ENCODE data around the gene FAM174B.

The FAM174B gene

DNA sequence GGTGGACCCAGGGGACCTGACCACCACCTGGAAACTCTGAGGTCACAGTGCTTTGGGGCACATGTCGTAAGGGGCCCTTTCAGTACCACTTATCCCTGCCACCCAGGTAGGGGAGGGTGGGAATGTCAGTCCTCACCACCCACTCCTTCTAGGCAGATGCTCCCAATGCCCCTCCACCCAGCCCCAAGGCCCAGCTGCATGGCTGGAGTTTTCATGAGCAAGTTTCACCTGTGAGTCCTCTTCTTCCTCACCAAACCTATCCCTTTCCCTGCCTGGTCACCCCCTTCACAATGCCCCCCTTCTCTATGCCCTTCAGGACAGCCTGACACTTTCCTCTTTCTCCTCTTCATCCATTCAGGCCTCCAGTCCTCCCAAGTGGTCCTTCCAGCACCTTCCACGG is 9.8 kb downstream of the FAM174B start:
- no peak for DNase-seq (ENCODE audit: low read depth, low spot score)
- no peak overlapping the region for H3K27ac ChIP-seq

DNA sequence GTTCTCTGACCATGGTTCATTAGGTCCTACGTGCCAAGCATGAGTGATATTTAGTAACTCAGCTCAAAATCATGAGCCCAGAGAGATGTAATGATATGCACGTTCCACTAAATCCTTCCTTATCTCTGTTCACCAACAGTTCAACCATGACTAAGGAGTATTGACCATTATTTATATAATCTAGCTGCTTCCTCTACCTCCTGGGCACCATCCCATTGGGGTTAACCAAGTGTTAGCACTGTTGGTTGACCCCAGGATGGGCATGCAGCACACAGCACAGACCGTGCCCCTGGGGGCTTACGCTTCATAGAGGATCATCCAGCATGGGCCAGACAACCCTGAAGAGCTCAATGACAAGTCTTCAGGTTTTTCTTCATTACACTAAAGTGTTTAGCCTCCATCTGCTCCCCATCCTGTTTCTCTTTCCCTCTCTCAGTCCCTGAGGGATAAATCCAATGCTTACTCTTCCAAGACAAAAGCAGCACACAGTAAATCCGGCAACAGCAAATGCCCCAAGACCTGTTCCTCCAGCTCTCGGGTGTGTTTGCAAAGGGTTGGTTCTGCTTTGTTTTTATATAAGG is 10.4 kb downstream of the FAM174B start:
- DNase-seq (ENCODE audit: low read depth, low spot score) = no peak
- no peak overlapping the region for H3K27ac ChIP-seq

DNA sequence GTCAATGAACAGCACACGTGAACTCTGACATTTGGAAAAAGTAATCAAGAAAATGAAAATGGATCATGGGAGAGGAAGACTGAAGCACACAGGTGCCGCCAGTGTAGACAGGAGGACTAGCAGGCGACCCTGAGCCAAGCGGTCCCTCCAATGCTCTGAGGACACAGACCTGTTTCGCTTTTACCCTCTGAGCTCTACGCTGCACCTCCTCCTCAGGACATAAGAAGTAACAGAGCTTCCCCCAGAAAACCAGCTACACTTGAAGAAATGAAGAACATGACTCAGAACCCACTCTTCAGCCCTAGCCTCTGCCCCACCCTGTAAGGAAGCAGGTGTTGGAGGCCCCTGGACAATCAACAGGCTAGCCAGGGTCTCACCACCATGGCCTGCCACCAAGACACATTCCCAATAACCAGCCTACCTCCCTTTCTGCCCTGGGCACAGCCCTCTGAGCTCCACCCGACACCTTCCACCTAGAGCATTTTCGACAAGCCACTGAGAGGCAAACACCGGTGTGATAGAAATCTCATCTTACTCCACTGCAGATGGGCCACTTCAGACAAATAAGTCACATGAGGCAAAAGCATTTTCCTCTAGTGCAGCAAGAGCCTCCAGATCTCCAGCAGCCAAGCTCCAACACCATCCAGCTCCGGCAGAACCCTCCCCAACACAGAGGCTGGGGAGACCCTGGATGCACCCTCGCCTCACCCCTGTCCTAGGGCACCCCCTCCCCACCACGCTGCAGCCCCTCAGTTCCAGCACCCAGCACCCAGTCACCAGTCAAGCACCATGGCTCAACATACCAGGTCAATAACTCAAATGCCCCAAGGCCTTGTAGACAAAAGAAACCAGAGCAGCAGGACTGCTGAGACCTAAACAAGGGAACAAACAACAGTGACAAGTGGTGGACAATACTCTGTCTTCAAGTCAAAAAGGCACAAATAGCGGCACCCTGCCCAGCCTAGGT is 11.4 kb downstream of the FAM174B start:
- DNase-seq (ENCODE audit: low read depth, low spot score) = no peak
- no peak overlapping the region for H3K27ac ChIP-seq

DNA sequence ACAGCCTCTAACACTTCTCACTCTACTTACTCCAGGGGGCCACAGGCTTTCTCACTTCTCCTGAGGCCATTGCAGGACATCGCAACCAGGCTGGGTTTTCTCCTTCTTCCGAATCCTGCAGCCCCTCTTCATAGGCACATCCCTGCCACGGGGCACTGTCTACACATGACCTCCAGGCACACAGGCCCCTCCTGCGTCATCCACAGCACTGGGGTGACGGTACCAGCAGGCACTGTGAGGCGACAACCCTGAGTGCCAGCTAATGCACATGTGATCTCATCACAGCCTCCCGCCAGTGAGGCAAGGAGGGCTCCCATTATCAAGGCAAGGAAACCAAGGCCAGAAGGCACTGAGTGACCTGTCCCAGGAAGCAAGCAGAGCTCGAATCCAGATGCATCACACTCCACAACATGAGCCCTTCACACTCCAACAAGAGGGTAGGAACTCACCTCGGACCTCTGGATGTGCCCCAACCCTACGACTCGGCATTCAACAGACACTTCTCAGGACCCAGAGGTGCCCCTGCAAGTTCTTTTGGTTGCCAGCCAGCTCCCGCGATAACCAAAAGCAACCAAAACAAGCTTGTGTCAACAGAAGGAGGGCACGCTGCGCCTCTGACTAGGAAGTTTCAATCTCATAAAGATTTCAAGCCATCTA is 16.7 kb downstream of the FAM174B start:
- peak overlapping the region; percentile 71 for H3K27ac ChIP-seq
- no peak for DNase-seq (ENCODE audit: low read depth, low spot score)

DNA sequence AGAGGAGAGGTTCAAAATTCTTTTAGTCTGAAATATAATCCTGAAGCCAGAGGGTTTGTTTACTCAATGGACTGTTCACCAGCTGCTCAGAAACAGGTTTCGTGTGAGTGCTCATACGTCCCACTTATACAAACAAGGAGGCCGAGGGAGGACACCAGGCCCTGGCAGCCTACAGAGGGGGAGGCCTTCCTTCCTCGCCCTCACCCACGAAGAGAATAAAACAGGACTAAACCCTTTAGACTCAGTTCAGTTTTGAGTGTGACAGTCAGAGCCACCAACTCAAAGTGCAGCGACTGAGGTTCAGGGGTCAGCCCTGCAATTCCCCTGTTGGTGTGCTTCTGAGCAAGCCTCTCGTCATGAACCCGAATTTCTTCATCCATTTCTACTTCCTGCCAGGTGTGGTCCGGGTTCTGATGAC is 17.3 kb downstream of the FAM174B start:
- peak overlapping the region; percentile 71 for H3K27ac ChIP-seq

DNA sequence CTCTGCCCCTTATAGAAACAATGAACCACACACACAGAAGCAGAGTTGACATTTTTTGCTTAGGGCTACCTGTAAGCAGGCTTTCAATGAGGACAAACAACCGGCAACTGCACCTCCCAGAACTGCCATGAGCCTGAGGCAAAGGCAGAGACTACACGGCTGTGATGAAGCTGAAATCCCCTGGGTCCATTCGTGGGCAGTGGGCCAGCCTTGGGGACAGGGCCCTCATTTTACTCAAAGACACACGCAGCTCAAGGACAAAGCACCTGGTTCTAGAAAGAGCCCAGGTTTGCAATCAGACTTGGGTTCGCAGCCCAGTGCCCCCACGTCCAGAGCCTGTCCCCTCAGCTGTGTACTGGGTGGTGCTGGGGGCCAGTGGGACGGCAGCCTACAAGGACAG is 17.9 kb downstream of the FAM174B start:
- no peak for DNase-seq (ENCODE audit: low read depth, low spot score)
- H3K27ac ChIP-seq = peak overlapping the region; percentile 71

More for the DNA sequence above, 17.3 kb downstream of the FAM174B start:
- peak; percentile 29 for DNase-seq (ENCODE audit: low read depth, low spot score)

DNA sequence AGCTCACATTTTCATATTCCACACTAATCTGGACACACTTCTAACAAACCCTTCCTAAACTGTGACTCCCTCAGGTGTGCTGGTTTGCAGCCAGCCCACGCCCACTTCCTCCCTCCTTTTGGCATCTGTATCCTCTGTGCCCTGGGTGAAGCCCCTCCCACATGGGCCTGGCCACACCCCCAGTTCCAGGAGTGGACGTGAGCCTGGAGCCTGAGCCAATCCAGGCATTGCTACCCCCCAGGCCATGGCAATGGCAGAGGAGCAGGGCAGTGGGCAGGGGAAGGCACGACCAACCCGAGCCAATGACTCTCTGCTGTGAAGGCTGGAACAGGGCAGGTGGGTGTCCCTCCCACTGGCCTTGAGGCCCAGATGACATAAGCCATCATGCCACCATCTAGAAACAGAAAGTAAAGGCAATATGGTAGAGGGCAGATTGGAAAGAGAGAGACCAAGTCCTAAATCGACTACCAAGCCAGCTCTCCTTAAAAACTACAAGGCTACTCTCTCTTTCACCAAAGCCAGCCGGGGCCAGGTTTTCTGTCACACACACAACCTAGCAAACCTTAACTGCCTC is 18.6 kb downstream of the FAM174B start:
- no peak for DNase-seq (ENCODE audit: low read depth, low spot score)
- H3K27ac ChIP-seq = peak overlapping the region; percentile 71

DNA sequence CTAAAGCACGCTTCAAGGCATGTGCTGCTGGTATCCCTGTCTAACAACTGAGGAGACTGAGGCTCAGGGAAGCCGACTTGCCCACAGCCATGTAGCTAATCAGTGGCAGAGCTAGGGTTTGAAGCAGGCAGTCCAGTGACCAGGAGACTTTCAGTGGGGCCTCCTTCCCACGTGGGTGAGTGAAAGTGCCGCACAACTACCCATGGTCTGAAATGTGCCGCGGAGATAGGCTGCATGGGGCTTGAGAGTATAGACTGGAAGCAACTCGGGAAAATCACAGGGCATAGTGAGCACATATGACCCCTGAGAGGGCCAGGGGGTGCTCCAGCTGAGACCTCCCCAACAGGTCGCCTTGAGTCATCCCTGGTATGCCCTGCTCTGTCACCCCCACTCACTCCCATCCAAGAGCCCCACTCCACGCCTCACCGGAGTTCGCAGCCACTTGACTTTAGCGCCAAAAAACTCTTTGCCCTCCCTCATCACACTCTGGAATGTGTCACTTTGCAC is 19.1 kb downstream of the FAM174B start:
- no peak overlapping the region for H3K27ac ChIP-seq
- no peak for DNase-seq (ENCODE audit: low read depth, low spot score)

DNA sequence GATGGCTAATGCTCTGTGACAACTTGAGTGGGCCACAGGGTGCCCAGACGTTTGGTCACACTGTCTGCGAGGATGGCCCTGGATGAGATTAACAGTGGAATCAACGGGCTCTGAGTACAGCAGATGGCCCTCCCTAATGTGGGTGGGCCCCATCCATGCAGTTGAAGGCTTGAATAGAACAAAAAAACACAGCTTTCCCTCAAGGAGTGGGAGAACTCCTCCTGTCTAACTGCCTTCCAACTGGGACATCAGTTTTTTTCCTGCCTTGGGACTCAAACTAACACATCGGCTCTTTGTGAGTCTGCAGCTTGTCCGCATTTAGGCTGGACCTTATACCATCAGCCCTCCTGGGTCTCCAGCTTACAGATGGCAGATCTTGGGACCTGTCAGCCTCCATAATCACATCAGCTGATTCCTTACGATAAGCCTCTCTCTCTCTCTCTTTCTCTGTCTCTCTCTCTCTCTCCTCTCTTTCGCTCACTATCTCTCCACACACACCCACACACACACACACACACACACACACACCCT is 20.8 kb downstream of the FAM174B start:
- DNase-seq (ENCODE audit: low read depth, low spot score) = no peak
- H3K27ac ChIP-seq = no peak overlapping the region

DNA sequence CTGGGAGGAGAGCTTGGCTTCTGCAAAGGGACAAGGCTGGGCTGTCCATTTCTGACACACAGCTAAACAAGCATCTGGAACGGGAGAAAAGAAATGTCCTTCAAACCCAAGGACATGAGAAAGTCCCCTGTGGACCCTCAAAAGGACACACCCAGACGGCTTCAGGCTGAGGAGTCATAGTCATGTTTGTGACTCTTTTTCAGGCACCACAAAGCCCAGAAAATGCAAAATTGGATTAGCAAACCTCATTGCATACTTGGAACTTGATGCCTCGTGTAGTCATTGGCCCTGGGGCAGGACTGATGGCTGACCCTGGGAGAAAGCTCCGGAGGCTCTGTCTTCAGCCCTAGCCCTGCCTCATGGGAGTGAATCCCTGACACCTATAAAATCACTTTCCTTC is 21.5 kb downstream of the FAM174B start:
- no peak overlapping the region for H3K27ac ChIP-seq
- DNase-seq (ENCODE audit: low read depth, low spot score) = no peak

DNA sequence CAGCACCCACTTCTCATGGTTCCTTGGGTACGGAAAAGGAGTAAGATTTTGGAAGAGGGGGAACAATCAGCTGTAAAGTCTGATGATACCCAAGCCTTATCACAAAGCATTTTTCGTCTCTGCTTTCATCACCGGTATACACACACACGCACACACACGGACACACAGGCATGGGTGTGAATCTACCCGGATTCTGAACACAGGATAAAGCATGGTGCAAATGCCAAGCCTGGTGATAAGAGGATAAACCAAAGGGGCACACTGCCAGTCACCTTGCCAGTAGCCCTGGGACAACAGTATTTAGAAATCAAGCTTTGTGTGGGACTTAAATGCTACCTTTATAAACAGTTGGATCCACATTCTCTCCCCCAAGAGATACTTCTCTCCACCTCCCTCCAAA is 22.2 kb downstream of the FAM174B start:
- H3K27ac ChIP-seq = no peak overlapping the region
- DNase-seq (ENCODE audit: low read depth, low spot score) = no peak

DNA sequence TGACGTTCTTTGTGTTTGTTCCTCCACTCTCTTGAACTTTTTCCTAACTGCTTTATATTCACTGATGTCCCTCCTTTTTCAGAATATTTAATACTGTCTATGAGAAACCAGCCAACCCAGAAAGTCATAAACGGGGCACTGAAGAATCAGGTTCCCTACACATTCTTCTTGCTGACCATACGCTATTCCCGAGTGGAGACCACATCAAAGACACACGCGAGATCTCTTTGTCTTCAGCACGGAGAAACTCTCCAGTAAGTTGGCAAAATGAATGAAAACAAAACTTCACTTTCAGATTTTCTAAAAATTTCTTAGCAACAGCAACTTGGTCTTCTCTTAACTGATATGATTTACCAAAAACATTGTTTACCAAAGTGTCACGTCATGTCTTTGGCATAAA is 22.6 kb downstream of the FAM174B start:
- no peak for DNase-seq (ENCODE audit: low read depth, low spot score)
- H3K27ac ChIP-seq = no peak overlapping the region

DNA sequence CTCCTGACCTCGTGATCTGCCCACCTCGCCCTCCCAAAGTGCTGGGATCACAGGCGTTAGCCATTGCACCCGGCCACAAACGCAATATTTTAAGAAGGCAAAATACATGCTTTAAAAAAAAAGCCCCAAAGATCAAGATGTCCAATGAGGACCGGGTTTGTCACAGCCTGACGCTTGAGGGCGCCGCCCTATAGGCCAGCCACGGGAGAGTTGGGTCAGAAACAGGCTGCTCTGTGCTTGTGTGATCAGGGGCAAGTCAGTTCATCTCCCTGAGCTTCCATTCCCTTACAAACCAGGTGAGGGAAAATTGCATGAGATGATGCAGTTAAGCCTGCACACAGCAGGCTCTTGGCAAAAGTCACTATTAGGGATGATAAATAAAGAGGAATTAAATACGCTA is 23.9 kb downstream of the FAM174B start:
- DNase-seq (ENCODE audit: low read depth, low spot score) = no peak
- no peak overlapping the region for H3K27ac ChIP-seq

DNA sequence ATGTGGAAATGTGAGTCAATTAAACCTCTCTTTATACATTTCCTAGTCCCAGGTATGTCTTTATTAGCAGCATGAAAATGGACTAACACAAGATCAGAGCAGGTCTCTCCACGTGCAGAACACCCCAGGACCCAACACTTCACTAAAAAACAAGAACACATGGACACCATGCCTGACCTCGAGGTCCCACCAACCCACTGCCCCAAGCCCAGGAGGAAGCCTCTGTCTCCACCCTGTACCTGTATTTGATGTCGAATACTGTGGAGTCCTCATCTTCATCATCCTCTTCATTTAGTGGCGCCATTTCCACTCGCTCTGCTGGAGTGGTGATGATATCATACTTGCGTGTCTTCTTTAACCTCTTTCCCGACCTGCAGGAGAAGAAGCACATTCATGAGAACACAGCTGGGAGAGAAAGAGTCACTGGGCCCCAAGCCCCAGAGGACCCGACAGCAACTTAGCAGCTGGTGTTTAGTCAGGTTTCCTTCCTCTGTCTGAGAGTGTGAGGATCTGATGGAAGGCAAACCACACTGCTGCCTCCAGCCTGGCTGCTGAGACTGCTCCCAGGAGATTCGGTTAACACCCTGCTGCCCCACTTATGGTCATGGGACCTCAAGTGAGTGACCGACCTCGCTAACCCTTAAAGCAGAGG is 25.5 kb downstream of the FAM174B start:
- DNase-seq (ENCODE audit: low read depth, low spot score) = no peak
- no peak overlapping the region for H3K27ac ChIP-seq

DNA sequence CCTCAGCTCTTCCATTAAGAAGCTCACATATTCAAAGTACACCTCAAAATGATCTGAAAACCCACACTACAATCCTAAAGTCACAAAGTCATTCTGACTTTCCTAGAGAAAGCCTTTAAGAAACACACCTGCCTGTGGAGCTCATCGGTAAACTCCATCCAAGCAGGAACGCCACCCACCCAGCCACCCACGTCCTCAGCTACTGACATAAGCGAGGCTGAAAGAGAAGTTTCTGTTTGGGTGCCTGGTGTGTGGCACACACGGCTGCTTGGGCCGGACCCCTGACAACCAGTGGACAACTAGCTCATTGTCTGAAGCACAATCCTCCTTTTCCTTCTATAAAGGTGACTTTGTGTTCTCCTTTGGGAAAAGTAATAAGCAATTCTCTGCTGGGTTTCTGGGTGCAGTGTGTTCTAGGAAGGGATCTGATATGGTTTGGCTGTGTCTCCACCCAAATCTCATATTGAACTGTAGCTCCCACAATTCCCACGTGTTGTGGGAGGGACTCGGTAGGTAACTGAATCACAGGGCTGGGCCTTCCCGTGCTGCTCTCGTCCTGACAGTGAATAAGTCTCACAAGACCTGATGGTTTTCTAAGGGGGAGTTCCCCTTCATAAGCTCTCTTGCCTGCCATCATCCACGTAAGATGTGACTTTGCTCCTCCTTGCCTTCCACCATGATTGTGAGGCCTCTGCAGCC is 26.1 kb downstream of the FAM174B start:
- DNase-seq (ENCODE audit: low read depth, low spot score) = no peak
- no peak overlapping the region for H3K27ac ChIP-seq

DNA sequence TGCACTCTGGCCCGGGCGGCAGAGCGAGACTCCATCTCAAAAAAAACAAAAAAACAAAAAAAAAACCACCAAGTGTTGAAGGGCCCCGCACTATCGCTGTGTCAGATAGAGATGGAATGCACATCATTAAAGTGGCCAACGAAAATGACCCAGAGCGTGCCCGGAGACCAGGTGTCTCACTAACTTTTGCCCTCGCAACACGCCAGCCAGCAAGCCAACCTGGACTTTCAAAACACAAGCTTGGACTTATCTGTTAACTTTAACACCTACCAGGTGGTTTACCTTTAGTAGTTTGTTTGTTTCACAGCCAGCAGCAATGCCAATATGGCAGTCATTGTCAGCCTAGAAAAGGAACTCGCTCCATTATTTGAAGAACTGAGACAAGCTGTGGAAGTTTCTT is 28.6 kb downstream of the FAM174B start:
- no peak for DNase-seq (ENCODE audit: low read depth, low spot score)
- H3K27ac ChIP-seq = no peak overlapping the region

DNA sequence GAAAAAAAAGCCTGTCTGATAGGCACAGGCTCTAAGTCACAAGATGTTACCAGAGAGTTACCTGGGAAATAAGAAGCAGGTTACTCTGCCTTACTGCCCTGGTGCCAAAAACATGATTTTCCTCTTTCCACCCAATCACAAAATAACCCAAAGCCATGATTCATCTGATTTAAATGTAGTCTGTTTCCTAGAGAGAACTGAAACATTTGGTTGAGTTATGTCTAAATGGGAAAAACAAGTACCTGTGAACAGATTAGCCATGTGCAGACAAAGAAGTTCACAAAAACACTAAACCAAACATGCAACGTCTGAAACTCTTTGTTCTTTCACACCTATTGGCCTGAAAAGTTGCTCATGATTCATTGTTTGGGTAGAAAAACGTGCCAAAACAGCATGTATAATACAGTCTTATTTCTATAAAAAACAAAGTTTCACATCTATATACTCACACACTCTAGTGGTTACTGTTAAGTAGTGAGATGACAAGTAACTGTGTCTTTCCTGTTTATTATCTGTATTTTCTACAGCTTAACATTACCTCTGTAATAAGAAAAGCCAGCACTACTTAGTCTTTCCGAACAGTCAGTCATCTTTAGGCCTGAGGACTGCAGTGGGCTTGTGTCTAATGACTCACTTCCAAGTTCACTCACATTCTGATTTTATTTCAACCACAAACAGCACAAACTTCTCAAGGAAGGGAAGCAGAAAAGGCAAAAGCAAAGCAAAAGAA is 30.2 kb downstream of the FAM174B start:
- H3K27ac ChIP-seq = no peak overlapping the region
- no peak for DNase-seq (ENCODE audit: low read depth, low spot score)

DNA sequence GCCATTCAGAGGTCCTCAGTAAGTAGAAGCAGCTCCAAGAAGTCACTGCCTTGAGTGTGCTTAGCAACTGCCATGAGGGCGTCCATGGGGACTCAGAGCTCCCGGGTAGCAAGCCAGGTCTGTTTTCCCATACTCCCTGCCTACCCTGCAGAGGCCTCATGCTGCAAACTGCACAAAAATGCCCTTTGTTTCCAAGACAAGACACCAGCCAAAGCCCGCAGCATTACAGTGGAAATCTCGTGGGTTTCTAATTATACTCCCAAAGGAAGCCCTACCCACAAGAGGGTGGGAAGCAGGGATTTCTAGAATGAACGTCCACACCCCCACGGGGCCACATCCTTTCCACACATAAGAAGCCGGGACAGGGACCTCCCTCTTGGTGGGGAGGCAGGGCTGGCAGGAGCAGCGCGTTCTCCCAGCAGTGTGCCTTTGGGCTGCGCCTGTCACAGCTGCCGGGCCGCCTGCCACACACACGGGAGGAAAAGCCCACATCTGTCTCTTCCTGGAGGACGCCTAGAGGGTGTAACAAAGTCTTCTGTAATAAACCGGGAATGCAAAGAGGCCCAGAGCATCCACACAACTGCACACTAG is 31.1 kb downstream of the FAM174B start:
- no peak for DNase-seq (ENCODE audit: low read depth, low spot score)
- no peak overlapping the region for H3K27ac ChIP-seq

Data from epithelial cell of prostate (primary cell).